Measurements from ENCODE around the gene RABGAP1L.

The RABGAP1L gene

GRCh38 chr1:174657893-174658292 lies 498.6 kb downstream of the RABGAP1L start:
- CTCF ChIA-PET, result interaction anchor here (1.7 kb wide), 1 partner anchor 17 kb away, joined by 4 read pairs; no protein-coding TSS in a partner anchor
- TF ChIP-seq, protein P1, sequence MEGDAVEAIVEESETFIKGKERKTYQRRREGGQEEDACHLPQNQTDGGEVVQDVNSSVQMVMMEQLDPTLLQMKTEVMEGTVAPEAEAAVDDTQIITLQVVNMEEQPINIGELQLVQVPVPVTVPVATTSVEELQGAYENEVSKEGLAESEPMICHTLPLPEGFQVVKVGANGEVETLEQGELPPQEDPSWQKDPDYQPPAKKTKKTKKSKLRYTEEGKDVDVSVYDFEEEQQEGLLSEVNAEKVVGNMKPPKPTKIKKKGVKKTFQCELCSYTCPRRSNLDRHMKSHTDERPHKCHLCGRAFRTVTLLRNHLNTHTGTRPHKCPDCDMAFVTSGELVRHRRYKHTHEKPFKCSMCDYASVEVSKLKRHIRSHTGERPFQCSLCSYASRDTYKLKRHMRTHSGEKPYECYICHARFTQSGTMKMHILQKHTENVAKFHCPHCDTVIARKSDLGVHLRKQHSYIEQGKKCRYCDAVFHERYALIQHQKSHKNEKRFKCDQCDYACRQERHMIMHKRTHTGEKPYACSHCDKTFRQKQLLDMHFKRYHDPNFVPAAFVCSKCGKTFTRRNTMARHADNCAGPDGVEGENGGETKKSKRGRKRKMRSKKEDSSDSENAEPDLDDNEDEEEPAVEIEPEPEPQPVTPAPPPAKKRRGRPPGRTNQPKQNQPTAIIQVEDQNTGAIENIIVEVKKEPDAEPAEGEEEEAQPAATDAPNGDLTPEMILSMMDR (IDR thresholded peaks at IDR 0.05; ENCODE audit: control extremely low read depth, extremely low read depth, low read depth, missing control alignments), result no peak
- no peak for DNase-seq (ENCODE audit: extremely low spot score)
- POLR2A ChIA-PET, result no interaction called here

GRCh38 chr1:174659823-174660222 lies 500.5 kb downstream of the RABGAP1L start:
- ChIA-PET CTCF (no interaction called here), POLR2A (no interaction called here)
- TF ChIP-seq, protein P1 (IDR thresholded peaks at IDR 0.05; ENCODE audit: control extremely low read depth, extremely low read depth, low read depth, missing control alignments), result no peak
- DNase-seq (ENCODE audit: extremely low spot score), result no peak

DNA sequence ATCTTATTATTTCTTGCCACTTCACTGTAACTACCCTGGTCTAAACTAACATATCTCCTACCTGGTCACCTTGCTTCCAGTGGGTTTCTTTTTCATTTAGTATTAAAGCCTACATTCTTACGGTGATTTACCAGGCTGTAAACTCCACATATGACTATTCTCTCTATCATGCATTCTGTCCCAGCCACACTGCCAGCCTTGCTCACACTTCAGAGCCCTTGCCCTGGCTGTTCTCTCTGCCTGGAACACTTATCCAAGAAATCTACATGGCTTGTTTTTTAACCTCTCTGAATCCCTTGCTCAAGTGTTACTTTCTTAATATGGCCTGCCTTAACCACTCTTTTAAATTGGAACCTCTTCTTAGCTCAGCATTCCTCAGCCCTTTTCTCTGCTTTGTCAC lies 501.2 kb downstream of the RABGAP1L start:
- CTCF ChIA-PET, result no interaction called here
- POLR2A ChIA-PET, result no interaction called here
- TF ChIP-seq, protein P1 (IDR thresholded peaks at IDR 0.05; ENCODE audit: control extremely low read depth, extremely low read depth, low read depth, missing control alignments), result no peak
- DNase-seq (ENCODE audit: extremely low spot score), result no peak

DNA sequence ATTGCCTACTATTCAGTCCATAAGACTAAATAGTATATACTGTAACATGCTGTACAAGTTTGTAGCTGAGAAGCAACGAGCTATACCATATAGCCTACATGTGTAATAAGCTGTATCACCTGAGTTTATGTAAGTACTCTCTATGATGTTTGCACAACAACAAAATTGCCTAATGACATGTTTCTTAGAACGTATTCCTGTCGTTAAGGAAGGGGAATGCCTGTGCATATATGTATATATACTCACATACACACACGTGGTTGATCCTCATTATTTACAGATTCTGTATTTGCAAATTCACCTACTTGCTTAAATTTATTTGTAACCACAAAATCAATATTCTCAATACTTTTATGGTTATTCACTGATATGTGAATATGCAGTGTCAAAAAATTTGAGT lies 504.0 kb downstream of the RABGAP1L start:
- POLR2A ChIA-PET, result no interaction called here
- DNase-seq (ENCODE audit: extremely low spot score), result no peak
- TF ChIP-seq, protein P1 (IDR thresholded peaks at IDR 0.05; ENCODE audit: control extremely low read depth, extremely low read depth, low read depth, missing control alignments), result no peak
- CTCF ChIA-PET, result interaction anchor here (0.7 to 1.4 kb wide), 2 partner anchors 17 to 401 kb away, joined by 3 read pairs; no protein-coding TSS in a partner anchor

DNA sequence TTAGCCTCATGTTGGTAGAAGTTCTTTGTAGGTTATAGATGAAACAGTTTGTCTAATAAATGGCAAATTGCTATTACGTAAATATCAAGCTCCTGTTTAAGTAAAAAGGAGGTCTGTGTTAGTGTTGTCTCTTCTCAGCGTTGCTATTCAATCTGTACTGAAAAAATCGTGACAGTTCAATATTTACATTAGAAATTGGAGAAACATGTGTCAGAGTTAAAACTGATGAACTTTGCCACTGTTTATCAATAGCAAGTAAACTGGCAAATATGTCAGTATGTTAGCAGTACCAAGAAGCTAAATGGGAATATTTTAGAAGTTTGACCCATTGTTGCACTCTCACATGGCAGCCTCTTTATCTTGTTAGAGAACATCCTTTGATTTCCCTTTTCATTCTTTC lies 506.9 kb downstream of the RABGAP1L start:
- POLR2A ChIA-PET, result no interaction called here
- DNase-seq (ENCODE audit: extremely low spot score), result no peak
- CTCF ChIA-PET, result interaction anchor here (0.7 kb wide), 1 partner anchor 25 kb away, joined by 3 read pairs; no protein-coding TSS in a partner anchor
- TF ChIP-seq, protein P1 (IDR thresholded peaks at IDR 0.05; ENCODE audit: control extremely low read depth, extremely low read depth, low read depth, missing control alignments), result no peak

DNA sequence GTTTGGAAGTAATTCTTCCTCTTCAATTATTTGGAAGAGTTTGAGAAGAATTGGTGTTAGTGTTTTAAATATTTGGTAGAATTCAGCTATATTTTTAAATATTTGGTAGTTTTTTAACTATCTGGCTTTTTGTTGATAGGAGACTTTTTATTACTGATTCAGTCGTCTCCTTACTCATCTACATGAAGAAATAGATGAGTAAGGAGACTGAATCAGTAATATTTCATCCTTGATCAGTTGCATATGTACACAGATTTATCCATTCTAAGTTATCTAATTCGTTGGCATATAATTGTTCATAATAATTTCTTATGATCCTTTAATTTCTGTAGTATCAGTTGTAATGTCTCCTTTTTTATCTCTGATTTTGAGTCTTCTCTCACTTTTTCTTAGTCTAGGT lies 512.5 kb downstream of the RABGAP1L start:
- TF ChIP-seq, protein P1 (IDR thresholded peaks at IDR 0.05; ENCODE audit: control extremely low read depth, extremely low read depth, low read depth, missing control alignments), result no peak
- DNase-seq (ENCODE audit: extremely low spot score), result no peak
- ChIA-PET CTCF (no interaction called here), POLR2A (no interaction called here)

DNA sequence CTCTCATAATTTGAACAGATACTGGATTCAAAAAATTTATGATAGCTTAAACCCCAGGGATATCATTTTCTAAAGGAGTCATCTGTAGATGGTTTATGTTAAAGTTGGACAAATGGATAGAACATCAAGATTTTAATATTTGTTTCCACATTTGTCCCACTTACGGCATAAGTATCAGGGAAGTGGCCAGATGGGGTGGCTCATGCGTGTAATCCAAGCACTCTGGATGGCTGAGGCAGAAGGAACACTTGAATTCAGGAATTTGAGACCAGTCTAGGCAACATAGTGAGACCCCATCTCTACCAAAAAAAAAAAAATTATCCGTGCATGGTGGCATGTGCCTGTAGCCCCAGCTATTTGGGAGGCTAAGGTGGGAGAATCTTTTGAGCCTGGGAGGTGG lies 517.5 kb downstream of the RABGAP1L start:
- no peak for DNase-seq (ENCODE audit: extremely low spot score)
- POLR2A ChIA-PET, result no interaction called here
- CTCF ChIA-PET, result interaction anchor here (1.3 kb wide), 1 partner anchor 9 kb away, joined by 3 read pairs; no protein-coding TSS in a partner anchor
- TF ChIP-seq, protein P1 (IDR thresholded peaks at IDR 0.05; ENCODE audit: control extremely low read depth, extremely low read depth, low read depth, missing control alignments), result no peak
